GM12891 (cell line): ENCODE results near the gene TRIM10.

Experiments used
- DNase-seq: peaks from one replicate; pipeline ENCODE4 v3.0.0; 2011; ENCODE audit warnings: low spot score; ENCODE audit not compliant: insufficient read length
- FAIRE-seq: peaks from 2 replicates; lab custom pipeline; 2011; peaks lifted over from hg19 to GRCh38; lab: Jason Lieb, UNC
- PAX5 ChIP-seq: IDR thresholded peaks from 2 replicates; pipeline ENCODE4 v1.6.1; 2011; ENCODE audit warnings: low read length, moderate library complexity, mild to moderate bottlenecking; ENCODE audit not compliant: insufficient read depth, severe bottlenecking
- POLR2A ChIP-seq: IDR thresholded peaks from 2 replicates; pipeline ENCODE4 v1.6.1; 2011; ENCODE audit warnings: low read depth, low read length, control low read depth
- POLR2AphosphoS5 ChIP-seq: IDR thresholded peaks from 2 replicates; pipeline ENCODE4 v1.6.1; 2011; ENCODE audit warnings: low read depth, low read length, control low read depth
- POU2F2 ChIP-seq: IDR thresholded peaks from 2 replicates; pipeline ENCODE4 v1.6.1; 2011; ENCODE audit warnings: low read depth, mild to moderate bottlenecking, control low read depth, low read length, moderate library complexity
- SPI1 ChIP-seq: IDR thresholded peaks from 2 replicates; pipeline ENCODE4 v1.6.1; 2011; ENCODE audit warnings: low read depth, low read length, control low read depth
- TAF1 ChIP-seq: IDR thresholded peaks from 2 replicates; pipeline ENCODE4 v1.6.1; 2011; ENCODE audit warnings: low read depth, low read length, control low read depth

The TRIM10 gene

DNA sequence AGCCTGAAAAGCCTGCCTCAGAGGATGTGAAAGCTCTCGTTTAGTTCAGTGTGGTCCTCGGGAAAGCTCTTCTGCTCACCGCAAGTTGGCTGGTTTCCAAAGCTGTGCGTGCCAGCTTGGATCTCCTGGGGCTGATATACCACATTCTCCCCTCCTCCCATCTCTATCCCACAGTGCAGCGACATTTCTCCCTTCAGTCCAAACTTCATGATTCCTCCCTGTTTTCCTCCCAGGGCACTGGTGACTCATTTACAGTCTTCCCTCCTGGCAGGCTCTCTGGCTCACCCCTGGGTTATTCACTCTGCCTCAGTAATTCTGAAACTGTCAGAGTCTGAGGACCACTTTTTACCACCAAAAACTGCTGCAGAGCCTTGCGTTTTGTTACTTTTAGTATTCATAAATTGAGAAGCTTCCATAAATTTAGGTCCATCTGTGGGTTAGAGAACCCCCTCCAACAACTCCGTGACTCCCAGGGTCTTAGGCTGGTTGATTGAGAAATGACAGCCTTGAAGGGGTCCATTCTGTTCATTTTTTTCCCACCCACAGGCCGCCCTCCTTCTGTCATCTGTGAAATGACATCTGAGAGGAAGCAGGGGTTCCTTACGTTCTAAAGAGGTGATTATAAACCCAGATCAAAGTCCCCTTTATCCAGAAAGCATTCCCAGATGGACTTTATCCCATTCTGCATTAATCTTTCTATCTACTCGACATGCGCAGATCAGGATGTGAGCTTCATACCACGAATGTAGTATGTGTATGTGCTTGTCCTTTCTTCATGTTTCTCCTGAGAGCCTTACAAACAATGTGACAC lies 6.1 kb downstream of the TRIM10 start:
- no peak for FAIRE-seq
- no peak for DNase-seq
- TF ChIP-seq PAX5 (no peak), POLR2A (no peak), POLR2AphosphoS5 (no peak), SPI1 (no peak), TAF1 (no peak)

DNA sequence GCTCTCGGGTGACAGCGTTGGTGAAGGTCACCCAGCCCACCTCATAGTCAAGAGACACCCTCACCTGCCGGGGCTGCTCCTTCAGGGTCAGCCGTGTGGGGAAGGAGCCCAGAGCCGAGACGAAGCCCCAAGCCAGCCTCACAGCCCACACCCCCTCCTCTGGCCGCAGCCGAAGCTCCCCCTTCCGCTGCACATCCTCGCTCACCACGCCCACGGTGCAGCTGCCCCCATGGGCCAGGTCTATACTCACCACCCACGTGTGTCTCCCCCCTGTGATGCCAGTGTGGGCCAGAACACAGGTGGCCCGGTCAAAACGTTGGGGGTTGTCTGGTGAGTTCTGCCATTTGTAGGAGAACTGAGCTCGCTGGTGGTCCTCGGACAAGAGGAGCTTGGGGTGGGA lies 7.0 kb downstream of the TRIM10 start:
- DNase-seq = no peak
- no peak for TF ChIP-seq POLR2A
- no peak for TF ChIP-seq POLR2AphosphoS5
- no peak for FAIRE-seq

DNA sequence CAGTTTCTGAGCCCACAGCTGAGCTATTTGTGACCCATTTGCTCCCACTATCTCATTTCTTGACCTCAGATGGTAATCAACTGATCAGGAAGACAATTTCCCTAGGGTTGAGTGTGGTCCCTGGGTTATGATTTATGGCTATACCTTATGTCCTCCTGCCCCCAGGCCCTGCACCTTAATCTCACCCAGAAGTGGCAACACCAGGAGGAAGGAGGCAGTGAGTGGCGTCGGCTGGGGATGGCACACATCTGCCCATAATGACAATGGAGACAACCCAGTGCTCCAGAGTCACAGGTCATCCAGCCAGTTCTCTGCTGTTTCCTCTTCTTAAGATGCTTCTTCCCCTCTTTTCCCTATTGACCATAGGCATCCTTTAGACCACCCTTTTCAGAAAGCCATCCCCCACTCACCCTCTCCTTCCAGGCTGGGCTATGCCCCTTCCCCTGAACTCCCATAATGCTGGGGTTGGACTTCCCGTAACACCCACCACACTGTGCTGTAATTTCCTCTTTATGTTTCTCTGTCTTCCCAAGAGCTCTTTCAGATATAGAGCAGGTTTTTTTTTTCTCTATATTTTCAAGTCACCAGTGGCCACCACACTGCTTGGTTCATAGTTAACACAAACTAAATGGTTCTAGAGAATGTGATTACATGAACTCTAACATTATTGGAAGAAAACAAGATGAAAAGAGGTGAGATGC lies 8.0 kb downstream of the TRIM10 start:
- no peak for TF ChIP-seq PAX5
- no peak for TF ChIP-seq SPI1
- FAIRE-seq (no peak), DNase-seq (no peak)

DNA sequence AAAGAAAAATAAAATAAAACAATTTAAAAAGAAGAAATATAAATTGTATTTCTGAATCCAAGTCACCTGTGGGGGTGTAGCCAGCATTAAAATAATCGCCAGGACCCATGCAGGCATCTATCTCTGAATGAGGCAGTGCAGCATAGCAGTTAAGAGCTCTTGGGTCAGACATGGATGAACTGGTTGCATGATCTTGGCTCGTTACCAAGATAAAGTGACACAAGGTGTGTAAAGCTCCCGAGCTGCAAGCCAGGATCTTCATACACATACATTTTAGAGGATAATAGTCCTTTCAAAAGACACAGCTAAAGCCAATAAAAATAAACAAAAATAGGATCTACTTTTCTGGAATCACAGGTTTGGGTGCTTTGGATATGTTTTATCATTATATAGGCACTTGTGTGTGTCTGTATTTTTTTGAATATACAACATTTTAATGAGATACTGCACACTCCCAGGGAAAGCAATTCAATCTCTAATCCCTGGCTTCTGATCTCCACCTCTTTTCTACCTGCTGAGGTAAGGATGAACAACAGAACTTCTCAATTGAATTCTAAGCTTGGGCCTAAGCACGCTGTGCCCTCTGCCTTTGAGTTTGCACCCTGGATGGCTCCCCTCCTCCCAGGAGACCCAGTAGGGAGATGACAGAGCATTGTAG lies 8.9 kb downstream of the TRIM10 start:
- TF ChIP-seq POU2F2 (no peak), POLR2A (no peak), TAF1 (no peak), SPI1 (no peak), PAX5 (no peak), POLR2AphosphoS5 (no peak)
- DNase-seq (no peak), FAIRE-seq (no peak)

DNA sequence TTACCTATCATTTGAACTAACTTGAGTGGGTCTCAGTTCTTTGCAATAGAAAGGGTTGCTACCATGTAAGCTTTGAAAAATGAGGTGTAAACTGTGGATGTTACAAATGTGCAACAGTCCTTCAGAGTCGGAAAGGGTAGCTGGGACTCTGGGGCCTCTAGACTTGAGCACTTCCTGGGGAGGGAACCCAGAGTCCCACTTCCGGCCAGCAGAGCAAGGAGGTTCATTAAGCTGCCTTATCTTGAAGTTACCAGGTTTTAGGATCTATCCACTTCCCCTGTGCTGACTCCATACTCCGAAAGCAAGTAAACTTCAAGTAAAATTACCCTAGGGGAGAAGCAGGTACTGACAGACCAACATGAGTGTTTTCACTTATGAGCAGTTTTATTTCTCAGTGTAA lies 9.4 kb downstream of the TRIM10 start:
- TF ChIP-seq POLR2A (no peak), SPI1 (0 out of 2 replicates have a peak, but pooled peaks have one; percentile 2), POU2F2 (no peak)
- FAIRE-seq (no peak), DNase-seq (no peak)

DNA sequence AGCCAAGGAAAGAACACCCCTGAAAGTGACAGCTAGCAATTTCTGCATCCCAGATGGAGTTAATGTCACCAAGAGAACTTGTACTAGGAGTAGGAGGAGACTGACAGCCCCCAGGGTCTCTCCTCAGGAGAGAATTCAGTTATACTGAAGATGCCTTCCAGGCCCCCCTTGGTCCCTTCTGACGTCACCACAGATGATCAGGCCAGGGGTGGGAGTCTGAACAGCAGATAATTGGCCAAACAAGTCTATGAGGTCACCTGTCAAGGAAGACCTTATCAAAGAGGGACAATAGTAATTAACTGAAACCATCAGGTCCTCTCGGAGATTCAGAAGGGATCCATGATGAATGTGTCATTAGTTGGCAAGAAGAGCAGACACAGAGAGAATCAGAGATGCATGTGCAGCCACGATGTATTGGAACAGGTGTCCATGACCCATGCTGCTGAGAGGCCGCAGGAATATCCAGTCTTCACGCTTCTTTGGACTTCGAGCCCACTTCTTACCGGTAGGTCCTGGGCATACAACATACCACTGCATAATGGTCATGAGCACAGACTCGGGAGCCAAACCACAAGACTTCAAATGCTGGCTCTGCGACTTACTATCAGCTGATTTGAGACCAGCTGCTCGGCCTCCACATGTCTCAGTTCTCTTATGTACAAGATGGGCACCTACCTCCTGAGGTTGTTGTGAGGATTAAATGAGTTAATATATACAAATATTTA lies 10.2 kb downstream of the TRIM10 start:
- peak; percentile 16 for FAIRE-seq
- DNase-seq = no peak

DNA sequence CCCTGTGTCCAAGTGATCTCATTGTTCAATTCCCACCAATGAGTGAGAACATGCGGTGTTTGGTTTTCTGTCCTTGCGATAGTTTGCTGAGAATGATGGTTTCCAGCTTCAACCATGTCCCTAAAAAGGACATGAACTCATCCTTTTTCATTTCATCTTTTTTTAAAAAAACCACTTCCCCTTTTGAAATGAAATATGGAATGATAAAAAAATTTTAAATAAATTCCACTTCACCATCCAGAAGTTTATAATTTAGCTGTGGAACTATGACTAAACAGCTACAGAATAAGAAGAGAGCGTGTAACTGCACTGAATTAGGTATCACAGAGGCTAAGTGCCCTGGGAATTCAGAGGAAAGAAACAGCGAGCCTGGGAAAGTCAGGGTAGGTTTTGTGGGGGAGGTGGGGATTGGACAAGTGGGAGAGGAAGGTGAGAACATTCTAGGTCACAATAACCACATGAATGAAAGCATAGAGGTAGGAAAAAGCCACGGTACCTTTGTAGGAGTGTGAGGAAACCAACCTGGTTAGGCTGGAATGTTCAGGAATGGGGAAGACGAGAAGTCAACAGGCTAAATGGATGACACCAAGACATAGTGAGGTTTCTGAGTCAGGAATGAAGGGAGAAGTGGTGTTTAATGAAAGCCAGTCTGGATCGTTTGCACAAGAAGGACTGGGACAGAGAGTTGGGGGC lies 11.0 kb downstream of the TRIM10 start:
- FAIRE-seq (no peak), DNase-seq (no peak)

More for the DNA sequence above, 10.2 kb downstream of the TRIM10 start:
- TF ChIP-seq POLR2A = no peak
- no peak for TF ChIP-seq POU2F2
- TF ChIP-seq TAF1 = no peak
- no peak for TF ChIP-seq PAX5
- no peak for TF ChIP-seq SPI1
- no peak for TF ChIP-seq POLR2AphosphoS5

DNA sequence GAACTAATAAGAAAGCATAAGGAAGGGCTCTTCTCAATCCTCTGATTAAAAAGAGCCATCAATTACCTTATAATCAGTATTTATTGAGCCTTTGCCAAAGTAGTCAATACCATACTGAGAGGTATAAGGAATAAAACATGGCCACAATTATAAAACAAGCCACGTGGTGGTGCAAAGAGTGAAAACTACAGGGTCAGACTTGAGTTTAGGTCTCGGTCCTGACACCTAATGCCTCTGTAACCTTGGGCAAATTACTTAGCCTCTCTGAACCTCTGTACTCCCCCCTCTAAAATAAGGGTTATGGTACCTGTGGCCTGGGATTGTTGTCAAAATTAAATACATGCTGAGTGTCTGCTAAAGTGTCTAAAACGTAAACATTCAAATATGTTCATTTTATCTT lies 11.8 kb downstream of the TRIM10 start:
- DNase-seq (no peak), FAIRE-seq (no peak)
- TF ChIP-seq PAX5 = no peak
- no peak for TF ChIP-seq POLR2AphosphoS5
- TF ChIP-seq TAF1 = no peak
- TF ChIP-seq POU2F2 = no peak
- no peak for TF ChIP-seq POLR2A
- TF ChIP-seq SPI1 = no peak

More for the DNA sequence above, 11.0 kb downstream of the TRIM10 start:
- TF ChIP-seq SPI1 (no peak), PAX5 (no peak), POU2F2 (no peak), POLR2AphosphoS5 (no peak), POLR2A (no peak), TAF1 (no peak)

DNA sequence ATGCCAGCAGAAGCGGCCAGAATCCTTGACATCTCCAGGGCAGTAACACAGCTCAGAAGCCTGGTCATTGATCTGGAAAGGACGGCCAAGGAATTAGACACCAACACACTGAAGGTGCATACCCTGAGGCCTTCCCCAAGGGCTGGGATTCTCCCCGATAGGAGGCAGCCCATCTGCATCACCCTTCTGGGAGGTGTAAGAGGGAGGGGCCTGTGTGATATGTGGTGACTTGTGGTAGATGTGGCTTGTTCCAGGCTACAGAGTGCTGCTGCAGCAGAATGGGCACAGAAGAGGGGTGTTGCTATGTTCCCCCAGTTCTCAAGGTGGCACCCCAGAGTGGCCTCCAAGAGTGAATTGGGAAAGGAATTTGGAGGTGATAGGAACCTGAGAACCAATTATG lies 13.9 kb downstream of the TRIM10 start:
- DNase-seq = no peak
- no peak for TF ChIP-seq POU2F2
- no peak for TF ChIP-seq TAF1
- TF ChIP-seq PAX5 = no peak
- no peak for TF ChIP-seq POLR2A
- TF ChIP-seq POLR2AphosphoS5 = no peak
- TF ChIP-seq SPI1 = no peak
- FAIRE-seq = no peak
